Esophagus muscularis mucosa (tissue), 4 donors: ENCODE results near the gene CCR3. TPM values are rescaled to one million over a fixed set of nuclear protein-coding genes. Genes with fewer than 3 reads are reported as not detected.

ENCODE experiments used
- DNase-seq: peaks from one replicate; pipeline ENCODE4 v3.0.0-alpha.2; 2017; ENCODE audit errors: extremely low spot score
- H3K27ac ChIP-seq, 4 donors: fragments of 200-600 bp; sonication (generic); replicated peaks in 1 of 4; 1 replicate in 3 of 4; 2 replicates in 1 of 4; pipeline ENCODE4 v1.5.1; 2016 to 2019; ENCODE audit warnings: mild to moderate bottlenecking in 1 of 4
- H3K27me3 ChIP-seq, 4 donors: fragments of 200-600 bp; sonication (generic); one replicate each; pipeline versions ENCODE4 v1.5.1 to v1.6.0; 2016 to 2019
- H3K36me3 ChIP-seq, 4 donors: fragments of 200-600 bp; sonication (generic); one replicate each; pipeline ENCODE4 v1.5.1; 2016 to 2019
- H3K4me1 ChIP-seq, 4 donors: fragments of 200-600 bp; sonication (generic); one replicate each; pipeline ENCODE4 v1.5.1; 2016 to 2019
- H3K4me3 ChIP-seq, 4 donors: fragments of 200-600 bp; sonication (generic); 1 replicate in 2 of 4; 2 replicates in 2 of 4; pipeline ENCODE4 v1.5.1; 2016 to 2019; ENCODE audit warnings: mild to moderate bottlenecking in 4 of 4, moderate library complexity in 1 of 4
- H3K9me3 ChIP-seq, 4 donors: fragments of 200-600 bp; sonication (generic); 1 replicate in 3 of 4; 2 replicates in 1 of 4; pipeline ENCODE4 v1.5.1; 2016 to 2019
- EP300 ChIP-seq: sonication (generic); formaldehyde crosslinking; IDR thresholded peaks from one replicate; pipeline ENCODE4 v1.6.1; 2017; ENCODE audit warnings: antibody characterized with exemption
- POLR2A ChIP-seq: fragments of 450-650 bp; IDR thresholded peaks from one replicate; pipeline ENCODE4 v1.6.1; 2017; ENCODE audit warnings: antibody characterized with exemption, moderate library complexity, mild to moderate bottlenecking, low read depth
- POLR2AphosphoS5 ChIP-seq, 2 donors: sonication (generic); formaldehyde crosslinking; IDR thresholded peaks; one replicate each; pipeline ENCODE4 v1.6.1; 2017; ENCODE audit warnings: antibody characterized with exemption in 2 of 2
- WGBS: methylation state at CpG from one replicate; pipeline ENCODE4 v1.1.5; 2018; 5-methylcytosine and 5-hydroxymethylcytosine counted together
- intact Hi-C: fragments of 100-400 bp; cut with DNase I; formaldehyde crosslinking; loops from one replicate; pipeline ENCODE4 v1.15.1; 2023
- total RNA-seq, 4 donors: library from RNA; depleted of rRNA; stranded (reverse); fragments of >200 nt; gene quantifications; one replicate each; pipeline versions ENCODE4 v1.1.0 to v1.2.1, GENCODE V29; 2016
- TF ChIP-seq, protein P1 (sequence below), 3 experiments: fragments of 200-600 bp in 2 of 3; fragments of 450-650 bp in 1 of 3; sonication (generic) in 2 of 3; IDR thresholded peaks; one replicate each; pipeline ENCODE4 v1.5.1; 2017 to 2019; ENCODE audit warnings: antibody characterized with exemption in 3 of 3, mild to moderate bottlenecking in 2 of 3, moderate library complexity in 1 of 3

CCR3 gene
- total RNA-seq, 4 donors from 2014 or later: not detected

DNA sequence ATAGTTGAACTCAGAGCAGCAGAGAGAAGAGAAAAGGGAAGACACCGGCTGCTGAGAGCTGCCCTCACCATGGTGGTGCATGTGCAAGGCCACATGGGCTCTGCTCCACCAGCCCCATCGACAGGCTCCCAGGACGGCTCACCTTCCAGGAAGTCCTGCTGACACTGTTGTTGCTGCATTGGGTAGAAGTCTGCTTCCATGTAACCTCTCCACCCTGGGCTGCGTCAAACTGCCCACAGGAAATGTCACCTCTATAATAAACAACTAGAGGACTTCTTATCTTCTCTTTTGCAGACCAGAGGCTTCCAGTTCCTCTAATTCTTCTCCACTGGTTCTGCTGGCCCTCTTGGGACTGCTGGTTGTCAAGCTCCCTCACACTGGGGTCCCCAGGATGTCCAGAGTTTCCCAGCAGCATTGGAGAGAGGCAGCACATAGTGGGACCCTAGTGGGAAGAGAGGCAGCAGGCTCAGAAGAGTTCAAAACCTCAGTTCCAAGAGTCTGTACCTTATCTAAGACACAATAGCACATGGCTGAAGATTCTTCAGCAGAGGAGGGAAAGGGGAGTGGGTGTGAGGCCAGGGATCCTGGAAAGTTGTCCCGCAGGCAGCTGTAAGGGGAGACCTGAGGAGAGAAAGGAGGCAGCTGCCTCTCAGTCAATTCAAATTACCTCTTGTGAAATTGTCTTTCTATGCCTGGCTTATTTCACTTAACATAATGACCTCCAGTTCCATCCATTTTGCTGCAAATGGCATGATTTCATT is 5.8 kb upstream of the CCR3 start:
- H3K4me3 ChIP-seq: no peak overlapping the region
- TF ChIP-seq EP300: no peak
- no peak for TF ChIP-seq POLR2AphosphoS5 (IDR thresholded peaks at IDR 0.05)
- TF ChIP-seq, protein P1, sequence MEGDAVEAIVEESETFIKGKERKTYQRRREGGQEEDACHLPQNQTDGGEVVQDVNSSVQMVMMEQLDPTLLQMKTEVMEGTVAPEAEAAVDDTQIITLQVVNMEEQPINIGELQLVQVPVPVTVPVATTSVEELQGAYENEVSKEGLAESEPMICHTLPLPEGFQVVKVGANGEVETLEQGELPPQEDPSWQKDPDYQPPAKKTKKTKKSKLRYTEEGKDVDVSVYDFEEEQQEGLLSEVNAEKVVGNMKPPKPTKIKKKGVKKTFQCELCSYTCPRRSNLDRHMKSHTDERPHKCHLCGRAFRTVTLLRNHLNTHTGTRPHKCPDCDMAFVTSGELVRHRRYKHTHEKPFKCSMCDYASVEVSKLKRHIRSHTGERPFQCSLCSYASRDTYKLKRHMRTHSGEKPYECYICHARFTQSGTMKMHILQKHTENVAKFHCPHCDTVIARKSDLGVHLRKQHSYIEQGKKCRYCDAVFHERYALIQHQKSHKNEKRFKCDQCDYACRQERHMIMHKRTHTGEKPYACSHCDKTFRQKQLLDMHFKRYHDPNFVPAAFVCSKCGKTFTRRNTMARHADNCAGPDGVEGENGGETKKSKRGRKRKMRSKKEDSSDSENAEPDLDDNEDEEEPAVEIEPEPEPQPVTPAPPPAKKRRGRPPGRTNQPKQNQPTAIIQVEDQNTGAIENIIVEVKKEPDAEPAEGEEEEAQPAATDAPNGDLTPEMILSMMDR (IDR thresholded peaks at IDR 0.05): no peak
- TF ChIP-seq POLR2A: no peak
- H3K9me3 ChIP-seq: no peaks in the 10 kb centered on the region
- WGBS: 65% methylated on average over 5 of the region's 5 CpGs
- H3K4me1 ChIP-seq: no peaks in the 10 kb centered on the region
- H3K27ac ChIP-seq: no peak overlapping the region
- H3K36me3 ChIP-seq: no peaks in the 10 kb centered on the region
- intact Hi-C loops: no loop called here
- DNase-seq: no peak
- peaks cover 0 to 6% (median 0%) of the 10 kb centered on the region in 4 donors for H3K27me3 ChIP-seq

DNA sequence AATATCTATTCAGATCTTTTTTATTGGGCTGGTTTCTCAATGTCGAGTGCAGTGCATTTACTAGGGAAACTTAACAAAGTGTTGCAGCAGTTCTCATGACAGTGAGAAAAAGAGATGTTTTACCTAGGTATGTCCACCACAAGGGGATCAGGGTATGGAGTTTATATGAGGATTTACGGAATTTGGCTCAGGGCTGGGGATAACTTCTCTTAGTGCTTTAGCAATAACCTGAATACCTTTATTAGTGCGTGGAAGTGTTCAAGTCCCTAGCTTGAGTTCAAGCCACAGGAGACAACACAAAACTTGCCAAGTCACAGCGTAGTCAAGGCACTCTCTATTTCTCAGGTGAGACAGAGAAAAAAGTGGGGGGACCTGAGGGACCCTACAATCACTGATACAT is 3.9 kb upstream of the CCR3 start:
- TF ChIP-seq POLR2A: no peak
- TF ChIP-seq EP300: no peak
- no peak for TF ChIP-seq POLR2AphosphoS5 (IDR thresholded peaks at IDR 0.05)
- TF ChIP-seq, protein P1 (IDR thresholded peaks at IDR 0.05): no peak
- intact Hi-C loops: no loop called here
- WGBS: 90% methylated on average over 4 of the region's 4 CpGs

DNA sequence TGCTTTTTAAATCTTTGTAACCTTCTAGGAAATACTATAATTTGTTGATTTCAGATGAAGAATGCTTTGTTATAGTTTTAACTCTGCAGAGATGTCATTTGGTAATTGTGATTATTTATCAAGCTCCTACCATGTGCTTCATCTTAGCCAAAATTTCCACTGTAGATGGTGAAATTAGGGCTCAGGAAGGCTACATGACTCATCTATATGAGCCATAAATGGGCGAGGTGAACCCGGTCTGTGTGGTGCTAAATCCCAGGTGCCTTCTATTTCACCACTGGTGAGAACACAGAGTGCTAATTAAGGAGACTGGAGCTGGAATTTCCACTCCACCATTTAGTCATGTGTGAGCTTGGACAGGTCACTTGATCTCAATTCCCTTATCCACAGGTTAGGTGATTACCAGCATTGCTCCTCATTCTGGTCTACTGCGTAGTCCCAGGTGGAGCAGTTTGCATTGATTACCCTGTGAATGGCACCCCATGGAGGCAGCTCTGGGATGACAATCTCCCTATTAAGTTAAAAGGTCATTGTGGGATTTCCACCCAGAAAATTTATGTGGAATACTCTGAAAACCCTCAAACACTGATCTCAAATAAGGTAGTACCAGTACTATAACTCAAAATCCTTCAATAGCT is 2.8 kb upstream of the CCR3 start:
- H3K9me3 ChIP-seq: no peaks in the 10 kb centered on the region
- H3K36me3 ChIP-seq: no peaks in the 10 kb centered on the region
- H3K27ac ChIP-seq: no peak overlapping the region
- WGBS: 83% methylated on average over 3 of the region's 3 CpGs
- intact Hi-C loops: no loop called here
- no peak for DNase-seq
- TF ChIP-seq POLR2A: no peak
- TF ChIP-seq EP300: no peak
- TF ChIP-seq, protein P1 (IDR thresholded peaks at IDR 0.05): no peak
- TF ChIP-seq POLR2AphosphoS5 (IDR thresholded peaks at IDR 0.05): no peak
- H3K4me1 ChIP-seq: no peaks in the 10 kb centered on the region
- no peak overlapping the region for H3K4me3 ChIP-seq
- H3K27me3 ChIP-seq: no peaks in the 10 kb centered on the region

More for the DNA sequence above, 3.9 kb upstream of the CCR3 start:
- no peaks in the 10 kb centered on the region for H3K36me3 ChIP-seq
- H3K4me1 ChIP-seq: no peaks in the 10 kb centered on the region
- DNase-seq: no peak
- no peak overlapping the region for H3K4me3 ChIP-seq
- no peaks in the 10 kb centered on the region for H3K9me3 ChIP-seq
- no peaks in the 10 kb centered on the region for H3K27me3 ChIP-seq
- H3K27ac ChIP-seq: no peak overlapping the region

DNA sequence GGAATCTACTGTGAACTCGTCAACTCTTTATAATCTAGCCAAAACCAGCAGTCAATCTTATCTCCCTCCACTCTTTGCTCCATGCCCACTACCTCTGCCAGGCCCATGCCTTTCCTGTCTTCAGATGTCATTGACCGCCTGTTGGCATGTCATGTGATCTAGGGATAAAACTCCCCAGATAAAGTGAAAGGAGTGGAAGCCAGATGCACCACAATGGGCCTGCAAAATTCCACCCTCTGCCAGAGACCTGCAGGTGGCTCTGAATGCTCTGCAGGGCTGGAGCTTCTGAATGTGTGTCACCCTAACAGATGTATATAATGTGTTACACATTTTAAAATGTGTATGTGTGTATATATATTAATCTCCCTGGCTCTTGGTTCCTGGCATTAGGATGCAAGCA is 2.3 kb upstream of the CCR3 start:
- no peak overlapping the region for H3K4me3 ChIP-seq
- DNase-seq: no peak
- intact Hi-C loops: no loop called here
- H3K27me3 ChIP-seq: no peaks in the 10 kb centered on the region
- WGBS: 93% methylated on average over 2 of the region's 2 CpGs
- H3K27ac ChIP-seq: no peak overlapping the region
- H3K36me3 ChIP-seq: no peaks in the 10 kb centered on the region
- TF ChIP-seq EP300 (no peak), POLR2AphosphoS5 (IDR thresholded peaks at IDR 0.05) (no peak), POLR2A (no peak)
- TF ChIP-seq, protein P1 (IDR thresholded peaks at IDR 0.05): no peak
- no peaks in the 10 kb centered on the region for H3K4me1 ChIP-seq
- no peaks in the 10 kb centered on the region for H3K9me3 ChIP-seq
